CMK (cell line): ENCODE measurements around the gene UQCRC2.
"Not testable (repeated sequence)": the region's sequence is repeated elsewhere in the genome, so short reads cannot be mapped to it uniquely, and the experiment has no call there.

Source experiments
- DNase-seq: peaks from one replicate; pipeline ENCODE4 v3.0.0-alpha.2; 2010; ENCODE audit warnings: low read depth

Gene UQCRC2

GRCh38 chr16:22010902-22011301 is 57.7 kb downstream of the UQCRC2 start:
- DNase-seq: no peak

- no peak for DNase-seq
These were observed 59.1 kb downstream of the UQCRC2 start for GRCh38 chr16:22012241-22012640.

- DNase-seq: no peak
These were observed 60.3 kb downstream of the UQCRC2 start for GRCh38 chr16:22013486-22013885.

- DNase-seq: no peak
These were observed 61.2 kb downstream of the UQCRC2 start for GRCh38 chr16:22014271-22014873.

- DNase-seq: no peak
These were observed 63.8 kb downstream of the UQCRC2 start for GRCh38 chr16:22016927-22017326.

- no peak for DNase-seq
These were observed 65.4 kb downstream of the UQCRC2 start for GRCh38 chr16:22018559-22018958.

GRCh38 chr16:22022151-22022550 is 69.0 kb downstream of the UQCRC2 start:
- no peak for DNase-seq

GRCh38 chr16:22023505-22023904 is 70.3 kb downstream of the UQCRC2 start:
- no peak for DNase-seq

GRCh38 chr16:22024785-22025184 is 71.6 kb downstream of the UQCRC2 start:
- DNase-seq: not testable (repeated sequence)

- no peak for DNase-seq
These were observed 74.5 kb downstream of the UQCRC2 start for GRCh38 chr16:22027633-22028032.

GRCh38 chr16:22029632-22030031 is 76.5 kb downstream of the UQCRC2 start:
- no peak for DNase-seq

- DNase-seq: no peak
These were observed 77.1 kb downstream of the UQCRC2 start for GRCh38 chr16:22030087-22030812.

- no peak for DNase-seq
These were observed 78.4 kb downstream of the UQCRC2 start for GRCh38 chr16:22031483-22032083.
